GM12801 (cell line): Measurements from ENCODE around the gene ATF7IP.

ENCODE experiments used
- CTCF ChIP-seq: IDR thresholded peaks from one replicate; pipeline ENCODE4 v1.5.1; 2011; ENCODE audit warnings: control low read depth; ENCODE audit not compliant: insufficient read length; ENCODE audit errors: extremely low read depth

The ATF7IP gene

GRCh38 chr12:14332482-14332881 is 33.0 kb upstream of the ATF7IP start:
- TF ChIP-seq CTCF, result no peak

GRCh38 chr12:14340371-14340770 is 25.1 kb upstream of the ATF7IP start:
- no peak for TF ChIP-seq CTCF

GRCh38 chr12:14356147-14356546 is 9.3 kb upstream of the ATF7IP start:
- TF ChIP-seq CTCF, result no peak

GRCh38 chr12:14357486-14357885 is 8.0 kb upstream of the ATF7IP start:
- TF ChIP-seq CTCF, result no peak

GRCh38 chr12:14362352-14362751 is 3.1 kb upstream of the ATF7IP start:
- no peak for TF ChIP-seq CTCF

- no peak for TF ChIP-seq CTCF
Measured at GRCh38 chr12:14364583-14365271, 755 bp upstream of the ATF7IP start.

- no peak for TF ChIP-seq CTCF
Measured at GRCh38 chr12:14366209-14367039, 942 bp downstream of the ATF7IP start.
